ENCODE measurements around the gene CBLB.

DNA sequence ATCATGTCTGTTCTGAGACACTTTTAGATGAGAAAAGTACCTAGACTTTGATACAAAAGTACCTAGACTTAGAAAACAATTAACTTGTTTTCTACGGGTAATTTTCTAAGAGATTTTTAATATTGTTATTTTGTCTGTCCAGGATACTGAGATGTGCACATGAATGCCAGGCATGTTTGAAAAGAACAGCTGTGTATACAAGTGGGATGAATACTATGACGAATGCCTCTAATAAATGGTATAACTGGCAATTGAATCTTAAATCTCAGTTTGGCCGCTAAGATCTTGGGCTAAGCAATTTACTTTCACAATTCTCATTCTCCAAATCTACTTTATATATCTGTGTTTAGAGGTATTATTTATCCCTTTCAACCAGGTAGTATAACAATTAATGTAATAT, 207.4 kb downstream of the CBLB start:
- TF ChIP-seq, protein P1, sequence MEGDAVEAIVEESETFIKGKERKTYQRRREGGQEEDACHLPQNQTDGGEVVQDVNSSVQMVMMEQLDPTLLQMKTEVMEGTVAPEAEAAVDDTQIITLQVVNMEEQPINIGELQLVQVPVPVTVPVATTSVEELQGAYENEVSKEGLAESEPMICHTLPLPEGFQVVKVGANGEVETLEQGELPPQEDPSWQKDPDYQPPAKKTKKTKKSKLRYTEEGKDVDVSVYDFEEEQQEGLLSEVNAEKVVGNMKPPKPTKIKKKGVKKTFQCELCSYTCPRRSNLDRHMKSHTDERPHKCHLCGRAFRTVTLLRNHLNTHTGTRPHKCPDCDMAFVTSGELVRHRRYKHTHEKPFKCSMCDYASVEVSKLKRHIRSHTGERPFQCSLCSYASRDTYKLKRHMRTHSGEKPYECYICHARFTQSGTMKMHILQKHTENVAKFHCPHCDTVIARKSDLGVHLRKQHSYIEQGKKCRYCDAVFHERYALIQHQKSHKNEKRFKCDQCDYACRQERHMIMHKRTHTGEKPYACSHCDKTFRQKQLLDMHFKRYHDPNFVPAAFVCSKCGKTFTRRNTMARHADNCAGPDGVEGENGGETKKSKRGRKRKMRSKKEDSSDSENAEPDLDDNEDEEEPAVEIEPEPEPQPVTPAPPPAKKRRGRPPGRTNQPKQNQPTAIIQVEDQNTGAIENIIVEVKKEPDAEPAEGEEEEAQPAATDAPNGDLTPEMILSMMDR (conservative IDR thresholded peaks at IDR 0.05; ENCODE audit: low read depth, low read length), result no peak
- no peak for TF ChIP-seq POLR2A (IDR thresholded peaks at IDR 0.05; ENCODE audit: low read depth, low read length)
